ENCODE data around the gene ODR4. TPM values are rescaled to one million over a fixed set of nuclear protein-coding genes. Genes with fewer than 3 reads are reported as not detected.

ODR4 gene
- total and polyA plus RNA-seq, 2 of the 4 experiments (the other 2 are of a cell fraction) = 9.4 to 9.7 TPM

DNA sequence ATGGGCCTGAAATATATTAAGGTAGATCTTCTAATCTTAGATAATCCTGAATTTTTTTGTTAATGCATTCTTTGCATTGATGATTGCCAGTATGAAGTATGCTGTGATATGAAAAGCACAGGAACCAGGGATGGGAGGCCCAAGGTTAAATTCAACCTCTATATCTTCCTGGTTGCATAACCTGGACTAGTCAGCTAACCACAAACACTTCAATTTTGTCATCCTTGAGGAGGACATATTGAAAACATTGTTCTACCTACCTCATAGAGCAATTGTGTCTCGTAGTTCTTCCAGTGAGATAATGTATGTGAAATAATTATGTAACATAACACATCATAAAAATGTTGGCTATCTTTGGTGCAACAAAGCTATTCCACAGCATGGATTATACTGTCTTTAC lies 59.7 kb downstream of the ODR4 start:
- Histone ChIP-seq H2BK15ac (ENCODE audit: low read depth, low read length) (no peak overlapping the region), H3K27me3 (ENCODE audit: control insufficient read depth, insufficient read depth, low read length) (no peaks in the 10 kb centered on the region), H3K23ac (ENCODE audit: low read depth, low read length) (no peak overlapping the region), H2AK5ac (ENCODE audit: low read depth, low read length) (no peak overlapping the region), H4K20me1 (ENCODE audit: insufficient read depth, low read length) (no peaks in the 10 kb centered on the region), H4K8ac (ENCODE audit: low read depth in 2 of 2, low read length in 2 of 2) (no peak overlapping the region), H2AFZ (replicated peaks; ENCODE audit: low read length, poor library complexity) (no peak overlapping the region), H3K79me1 (ENCODE audit: low read depth in 1 of 2, low read length in 2 of 2) (no peaks in the 10 kb centered on the region), H2BK5ac (ENCODE audit: low read depth, low read length, poor library complexity, severe bottlenecking) (no peak overlapping the region), H2BK120ac (ENCODE audit: low read depth, low read length) (no peak overlapping the region), H4K91ac (ENCODE audit: insufficient read depth, low read depth, low read length) (no peak overlapping the region), H3K27ac (ENCODE audit: insufficient read depth, low read length) (no peak overlapping the region), H3K56ac (ENCODE audit: extremely low read depth, insufficient read depth, low read length) (no peak overlapping the region), H3K4me3 (ENCODE audit: insufficient read depth, low read depth, low read length) (no peak overlapping the region), H2AK9ac (replicated peaks; ENCODE audit: low read depth, low read length, poor library complexity) (no peak overlapping the region), H3K18ac (ENCODE audit: low read depth, low read length) (no peak overlapping the region), H3K4me2 (ENCODE audit: low read depth, low read length) (no peak overlapping the region), H3K36me3 (ENCODE audit: control insufficient read depth, insufficient read depth, low read length) (no peaks in the 10 kb centered on the region), H3K4me1 (ENCODE audit: control insufficient read depth, insufficient read depth, low read length) (no peaks in the 10 kb centered on the region), H3K9me1 (ENCODE audit: insufficient read depth, low read length) (no peaks in the 10 kb centered on the region), H4K5ac (ENCODE audit: low read depth, low read length) (no peak overlapping the region), H3K4ac (ENCODE audit: low read depth, low read length) (no peak overlapping the region), H3K9ac (ENCODE audit: low read depth, low read length) (no peak overlapping the region), H3K9me3 (ENCODE audit: control insufficient read depth, insufficient read depth, low read length) (no peaks in the 10 kb centered on the region), H3K14ac (replicated peaks; ENCODE audit: low read depth, low read length) (no peak overlapping the region), H2BK20ac (ENCODE audit: low read depth, low read length) (no peak overlapping the region)
- POLR2A ChIA-PET (ENCODE audit: unreplicated experiment) = no interaction called here
- dilution Hi-C loops (cut with HindIII; ENCODE audit: low sequenced_read_pairs, unreplicated experiment) = no loop called here
- peak; percentile 42 for DNase-seq
- CTCF ChIA-PET = interaction anchor here (1.3 kb wide), 1 partner anchor 10 kb away, joined by 4 read pairs; no protein-coding TSS in a partner anchor
- no CpG with 5 or more reads among the region's 1 CpG for WGBS, 2 experiments (ENCODE audit: extremely low coverage in 2 of 2, insufficient read length in 1 of 2)
- ATAC-seq (ENCODE audit: low read depth) = no peak
- in situ Hi-C loops (cut with MboI; ENCODE audit: low sequenced_read_pairs) = no loop called here
- no peak for TF ChIP-seq CHD1 (IDR thresholded peaks at IDR 0.05; ENCODE audit: low read depth, low read length)
- TF ChIP-seq MXI1 (IDR thresholded peaks at IDR 0.05; ENCODE audit: borderline replicate concordance, low read depth, low read length) = no peak
- TF ChIP-seq MAFK (IDR thresholded peaks at IDR 0.05; ENCODE audit: low read depth, low read length) = no peak
- peak; percentile 54 for TF ChIP-seq CEBPB (IDR thresholded peaks at IDR 0.05; ENCODE audit: low read depth, low read length)
- no peak for TF ChIP-seq RAD21 (IDR thresholded peaks at IDR 0.05; ENCODE audit: low read length)
- intact Hi-C loops (cut with micrococcal nuclease) = no loop called here
- BruUV-seq (replicated peaks) = no TSS peak

Measured in IMR-90 (cell line).